Left hindlimb (tissue), 1 donor: ENCODE measurements around the gene TP63.
A peak's percentile ranks its signal among the peaks of the same experiment; 100 is the strongest.

Experiments
- DNase-seq: peaks from one replicate; pipeline ENCODE4 v3.0.0-alpha.2; 2018

The TP63 gene

DNA sequence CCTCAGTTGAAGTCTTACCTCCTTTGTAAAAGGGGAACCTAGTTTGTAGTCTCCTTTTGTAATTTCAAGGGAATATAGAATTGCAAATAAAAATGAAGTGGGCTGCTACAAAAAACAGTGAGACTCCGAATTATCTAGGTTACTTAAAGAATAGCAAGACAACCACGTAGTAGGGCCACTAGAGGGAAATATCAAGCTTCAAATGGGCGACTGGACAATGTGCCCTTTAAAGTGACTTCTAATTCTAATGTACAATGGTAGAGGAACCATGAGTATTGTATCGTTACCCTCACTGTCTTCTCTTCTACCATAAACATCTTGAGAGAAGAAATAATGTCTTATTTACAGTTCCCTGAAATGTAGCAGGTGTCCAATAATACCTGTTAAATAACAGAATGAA is 56.3 kb downstream of the TP63 start:
- no peak for DNase-seq

GRCh38 chr3:189688262-189688661 is 57.1 kb downstream of the TP63 start:
- DNase-seq: no peak

GRCh38 chr3:189689625-189690024 is 58.4 kb downstream of the TP63 start:
- DNase-seq: no peak

DNA sequence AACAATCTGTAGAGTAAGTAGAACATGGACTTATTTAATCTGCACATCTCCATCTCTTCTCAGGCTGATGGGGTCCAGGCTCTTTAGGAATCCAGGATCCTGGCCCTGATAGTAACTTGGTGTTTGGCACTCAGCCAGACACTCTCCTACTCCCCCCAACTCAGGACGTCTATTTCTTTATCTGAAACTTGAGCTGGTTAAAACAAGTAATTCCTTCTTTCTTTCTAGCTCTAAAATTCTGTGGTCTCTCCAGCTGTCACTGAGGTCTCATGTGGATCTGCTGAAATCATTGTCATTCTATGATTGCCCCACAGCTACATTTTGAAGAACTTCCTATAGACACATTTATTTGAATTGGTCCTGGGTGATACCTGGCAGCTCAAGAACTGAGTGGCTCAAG is 59.0 kb downstream of the TP63 start:
- no peak for DNase-seq

- DNase-seq: no peak
Observed at GRCh38 chr3:189690672-189691071, 59.5 kb downstream of the TP63 start.

DNA sequence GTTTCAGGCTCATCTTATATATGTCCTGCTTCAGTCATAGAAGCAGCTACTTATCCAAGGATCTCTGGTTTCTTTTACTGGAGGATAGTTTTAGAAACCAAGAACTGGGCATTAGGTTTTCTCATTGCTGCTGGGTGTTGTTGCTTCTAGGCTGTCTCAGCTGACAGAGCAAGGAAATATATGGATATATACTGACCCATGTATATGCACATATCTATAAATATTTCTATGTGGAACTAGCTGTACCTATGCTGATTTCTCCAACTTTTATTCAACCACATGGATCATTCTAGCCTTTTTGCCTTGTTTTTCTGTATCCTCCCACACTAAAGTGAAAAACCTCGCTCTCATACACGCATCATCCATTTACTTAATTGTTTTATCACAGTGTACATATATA is 64.2 kb downstream of the TP63 start:
- DNase-seq: no peak

GRCh38 chr3:189698811-189699210 is 67.6 kb downstream of the TP63 start:
- DNase-seq: no peak

DNA sequence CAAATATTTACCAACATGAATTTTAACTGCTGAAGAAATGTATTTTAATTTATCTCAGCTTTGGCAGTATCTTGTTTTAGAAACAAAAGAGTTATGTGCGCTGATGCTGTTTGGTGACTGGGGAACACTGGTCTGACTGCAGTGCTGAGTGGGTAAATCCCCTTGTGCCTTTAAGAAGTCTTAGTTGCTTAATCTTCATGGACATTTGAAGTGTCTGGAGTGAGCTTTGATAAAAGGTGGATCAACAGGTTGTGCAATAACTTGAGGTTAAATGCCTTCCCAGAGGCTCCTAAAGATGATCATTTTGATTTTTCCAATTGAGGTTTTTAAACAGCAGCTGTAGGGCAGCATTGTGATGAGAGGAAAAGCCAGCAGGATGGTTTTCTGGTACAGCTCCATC is 68.7 kb downstream of the TP63 start:
- DNase-seq: no peak

DNA sequence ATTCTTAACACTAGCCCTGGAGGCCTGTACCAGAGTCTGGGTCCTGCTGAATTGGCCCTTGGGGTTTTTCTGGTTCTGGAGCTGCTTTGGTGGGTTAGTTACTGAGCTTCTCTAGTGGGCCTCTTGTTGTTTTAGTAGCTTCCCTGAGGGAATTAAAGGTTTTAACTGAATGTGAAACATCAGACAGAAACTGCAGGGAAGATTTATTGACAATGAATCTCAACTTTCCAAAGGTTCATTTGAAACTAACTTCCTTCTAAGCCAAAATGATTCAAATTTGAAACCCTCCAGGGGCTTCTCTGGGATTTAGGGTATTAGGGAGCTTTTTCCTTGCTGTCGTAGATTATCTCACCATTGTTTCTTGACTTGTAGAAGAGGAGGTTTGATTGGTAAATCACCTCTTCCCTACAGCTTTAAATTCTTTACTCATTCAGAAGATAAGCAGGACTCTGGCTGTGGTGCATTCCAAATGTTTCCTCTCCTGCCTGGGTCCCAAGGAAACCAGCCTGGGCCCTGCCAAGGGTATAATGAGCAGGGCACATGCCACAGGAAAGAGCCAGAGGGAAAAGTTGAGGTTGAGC is 71.0 kb downstream of the TP63 start:
- DNase-seq: no peak

GRCh38 chr3:189703865-189704264 is 72.7 kb downstream of the TP63 start:
- DNase-seq: no peak

DNA sequence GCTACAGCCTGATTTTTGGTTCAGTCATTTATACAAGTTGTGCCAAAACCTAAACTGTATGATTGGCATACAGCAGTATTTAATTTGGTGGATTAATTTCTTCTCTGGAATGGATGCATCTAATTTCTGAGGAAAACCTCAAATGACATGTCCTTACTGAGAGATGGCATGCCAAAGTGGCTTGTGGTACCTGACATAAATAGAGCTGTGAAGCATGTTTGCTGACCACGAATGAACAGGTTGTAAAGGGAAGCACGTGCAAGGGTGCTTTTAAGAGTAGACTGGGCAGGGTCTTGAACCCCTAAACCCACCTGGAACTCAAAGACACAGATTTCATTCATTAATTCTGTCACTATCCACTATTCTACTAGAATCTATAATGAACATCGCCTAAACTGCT is 77.2 kb downstream of the TP63 start:
- no peak for DNase-seq

DNA sequence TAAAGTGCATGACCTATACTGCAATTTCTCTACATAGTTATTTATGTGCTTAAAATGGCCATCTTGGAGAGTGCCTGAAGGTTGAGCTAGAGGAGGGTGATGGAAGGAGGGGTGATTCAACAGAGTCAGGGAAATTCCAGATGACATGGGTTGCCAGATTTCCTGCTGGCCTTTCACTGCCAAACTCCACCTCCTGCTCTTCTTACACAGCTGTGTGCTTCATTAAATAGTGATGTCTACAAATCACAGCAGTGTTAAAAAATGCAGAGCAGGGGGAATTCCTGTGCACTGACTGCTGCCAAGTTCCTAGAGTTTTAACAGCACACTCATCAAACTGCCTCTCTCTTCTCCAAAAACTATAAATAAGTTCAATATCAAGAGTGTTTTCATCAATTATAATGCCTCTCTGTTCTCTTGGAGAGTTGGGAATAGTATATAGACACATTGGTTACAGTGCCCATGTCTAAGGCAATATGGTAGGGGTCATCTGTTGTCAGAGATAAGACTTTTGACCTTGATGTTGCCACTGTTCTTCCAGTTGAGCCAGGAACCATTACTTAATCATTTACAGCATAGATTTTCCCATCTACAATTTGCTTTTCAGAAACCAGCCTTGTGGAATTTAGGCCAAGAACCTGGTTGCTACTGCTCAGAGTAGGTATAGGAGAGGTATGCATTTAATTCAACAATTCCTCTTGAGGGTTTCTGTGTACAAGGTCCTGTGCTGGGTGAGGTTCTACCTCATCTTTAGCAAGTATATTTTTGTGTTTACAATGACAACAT is 79.6 kb downstream of the TP63 start:
- peak; percentile 91 for DNase-seq

DNA sequence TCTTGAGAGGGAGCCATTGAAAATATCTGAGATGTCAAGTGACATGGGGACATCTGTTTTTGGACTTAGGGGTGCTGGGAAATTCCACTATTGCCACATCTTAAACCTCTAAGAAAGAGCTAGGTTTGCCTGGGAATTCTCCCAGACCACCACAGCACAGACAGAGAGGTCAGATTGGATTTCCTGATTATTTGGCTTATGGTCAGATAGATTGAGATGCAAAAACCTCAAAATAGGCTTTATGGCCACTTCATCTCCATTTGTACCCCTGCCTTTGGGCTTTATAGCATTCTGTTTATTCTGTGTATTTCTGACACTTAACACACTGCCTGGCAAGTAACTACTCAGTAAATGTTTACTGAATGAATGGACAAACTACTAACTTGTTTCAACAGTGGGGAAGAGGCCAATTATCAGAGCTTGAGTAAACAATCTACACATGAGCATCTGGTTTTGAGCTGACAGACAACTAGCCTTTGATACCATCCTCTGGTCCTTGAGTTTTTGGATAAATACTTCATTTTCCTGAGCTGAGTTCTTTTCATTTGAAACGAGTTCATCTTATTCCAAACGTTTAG is 81.8 kb downstream of the TP63 start:
- no peak for DNase-seq

DNA sequence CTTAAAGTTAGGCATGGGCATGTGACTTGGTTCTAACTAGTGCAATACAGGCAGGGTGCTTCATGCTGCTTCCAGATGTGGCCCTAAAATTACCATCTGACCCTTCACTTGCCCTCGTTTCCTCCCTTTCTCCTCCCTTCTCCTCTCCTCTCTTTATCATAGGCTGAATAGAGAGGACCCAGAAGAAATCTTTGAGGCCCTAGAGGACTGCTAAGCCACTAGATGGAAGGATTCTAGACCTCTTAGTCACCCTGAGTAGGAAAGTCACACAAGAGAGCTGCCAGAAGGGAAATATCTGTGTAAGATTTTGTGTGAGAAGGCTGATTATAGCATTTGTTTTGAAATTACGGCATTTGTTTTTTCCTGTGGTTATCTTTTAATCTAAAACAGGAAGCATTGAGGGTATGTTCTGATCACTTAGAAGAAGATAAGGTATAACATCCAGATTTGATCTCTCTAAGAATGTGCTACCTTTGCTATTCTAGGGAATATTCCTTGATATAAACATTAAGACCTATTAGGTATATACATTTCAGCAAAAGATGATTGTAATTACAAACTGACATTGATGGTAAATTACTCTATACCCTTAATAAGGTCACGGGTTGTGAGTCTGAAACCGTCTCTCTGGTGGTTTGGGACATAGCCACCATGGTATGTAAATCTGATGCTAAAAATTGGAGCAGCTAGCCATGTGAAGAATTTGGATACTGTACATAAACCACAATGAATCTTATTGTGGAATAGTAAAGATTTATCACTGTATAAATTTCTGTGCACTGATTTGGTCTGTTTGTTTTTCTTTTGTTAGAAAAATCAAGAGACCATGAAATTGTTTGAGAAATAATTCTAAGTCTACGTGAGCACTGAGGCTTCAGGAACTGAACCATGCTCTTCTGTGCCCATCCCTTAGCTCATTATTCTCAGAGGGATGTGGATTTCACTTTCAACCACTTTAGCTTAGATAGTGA is 84.1 kb downstream of the TP63 start:
- DNase-seq: no peak

GRCh38 chr3:189718215-189718614 is 87.0 kb downstream of the TP63 start:
- no peak for DNase-seq

- no peak for DNase-seq
Observed at GRCh38 chr3:189720736-189721417, 89.7 kb downstream of the TP63 start.

- DNase-seq: no peak
Observed at GRCh38 chr3:189721873-189722665, 90.9 kb downstream of the TP63 start.

DNA sequence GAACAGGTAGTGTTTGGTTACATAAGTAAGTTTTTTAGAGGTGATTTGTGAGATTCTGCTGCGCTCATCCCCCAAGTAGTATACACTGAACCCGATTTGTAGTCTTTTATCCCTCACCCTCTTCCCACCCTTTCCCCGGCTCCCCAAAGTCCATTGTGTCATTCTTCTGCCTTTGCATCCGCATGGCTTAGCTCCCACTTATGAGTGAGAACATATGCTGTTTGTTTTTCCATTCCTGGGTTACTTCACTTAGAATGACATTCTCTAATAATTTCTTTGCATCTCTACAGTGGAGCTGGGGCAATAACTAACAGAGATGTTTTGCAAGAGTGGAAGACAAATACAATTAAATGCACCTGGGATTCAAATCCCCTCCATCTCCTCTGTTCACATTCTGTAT is 93.2 kb downstream of the TP63 start:
- DNase-seq: no peak

DNA sequence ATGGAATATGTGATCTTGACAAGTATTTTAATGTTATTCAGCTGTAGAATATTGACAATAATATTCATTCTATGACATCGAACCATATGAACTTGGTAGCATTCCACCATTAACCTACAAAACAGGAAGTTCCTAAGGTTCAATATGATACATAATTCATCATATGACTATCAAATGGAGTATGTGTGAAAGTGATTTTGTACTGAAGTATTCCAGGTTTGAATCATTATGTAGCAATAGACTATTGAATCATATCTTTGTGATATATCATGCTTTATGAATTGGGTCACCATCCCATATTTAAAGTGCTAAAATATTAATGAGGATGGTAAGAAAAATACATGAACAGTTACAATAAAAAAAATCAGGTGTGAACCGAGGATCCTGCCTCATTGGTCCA is 95.1 kb downstream of the TP63 start:
- no peak for DNase-seq

DNA sequence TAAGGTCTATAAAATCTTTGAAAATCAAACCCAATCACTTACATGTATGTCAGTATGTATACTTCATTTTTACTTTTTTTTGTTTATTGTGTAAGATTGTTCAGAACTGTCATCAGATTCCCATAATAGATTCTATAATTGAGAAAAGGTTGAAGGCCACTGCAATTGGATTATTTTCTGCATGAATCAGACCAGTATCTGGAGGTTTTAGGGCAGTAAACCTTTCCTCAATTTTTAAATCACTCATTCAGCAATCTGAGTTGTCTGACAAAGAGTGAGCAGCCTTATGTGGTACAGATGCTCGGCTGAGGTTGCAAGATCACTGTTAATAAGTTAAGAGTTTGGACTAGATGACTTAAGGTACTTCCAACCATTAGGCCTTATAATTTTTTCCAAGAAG is 96.0 kb downstream of the TP63 start:
- no peak for DNase-seq

GRCh38 chr3:189727898-189728297 is 96.7 kb downstream of the TP63 start:
- DNase-seq: no peak

GRCh38 chr3:189728915-189729314 is 97.7 kb downstream of the TP63 start:
- DNase-seq: no peak
